Adrenal gland (tissue), 12 donors: Measurements from ENCODE around the gene TLR7. TPM values are rescaled to one million over a fixed set of nuclear protein-coding genes. Genes with fewer than 3 reads are reported as not detected.

Source experiments
- DNase-seq, 7 donors: peaks; one replicate each; pipeline ENCODE4 v3.0.0-alpha.2; 2019 to 2020
- H3K27ac ChIP-seq, 5 donors: fragments of 200-600 bp; sonication (generic) in 4 of 5; 1 replicate in 3 of 5; 2 replicates in 2 of 5; pipeline versions ENCODE4 v1.5.1 to v1.8.0; 2016 to 2020; ENCODE audit warnings: mild to moderate bottlenecking in 1 of 5
- H3K27me3 ChIP-seq: fragments of 200-600 bp; 2 replicates; pipeline ENCODE4 v1.8.0; 2021
- H3K36me3 ChIP-seq, 2 donors: fragments of 200-600 bp; replicated peaks in 1 of 2; 1 replicate in 1 of 2; 2 replicates in 1 of 2; pipeline versions ENCODE4 v1.5.1 to v1.8.0; 2018 to 2022
- H3K4me1 ChIP-seq, 2 donors: fragments of 200-600 bp; replicated peaks in 1 of 2; 1 replicate in 1 of 2; 2 replicates in 1 of 2; pipeline versions ENCODE4 v1.5.1 to v1.8.0; 2018 to 2021
- H3K4me3 ChIP-seq, 4 donors: fragments of 200-600 bp; sonication (generic) in 3 of 4; one replicate each; pipeline ENCODE4 v1.5.1; 2016 to 2018
- H3K9me3 ChIP-seq, 3 donors: fragments of 200-600 bp; sonication (generic) in 1 of 3; replicated peaks in 1 of 3; 1 replicate in 2 of 3; 2 replicates in 1 of 3; pipeline versions ENCODE4 v1.5.1 to v1.8.0; 2016 to 2021
- CTCF ChIP-seq, 6 experiments: fragments of 450-650 bp in 4 of 6; fragments of 200-600 bp in 2 of 6; sonication (generic) in 1 of 6; IDR thresholded peaks; 1 replicate in 5 of 6; 2 replicates in 1 of 6; pipeline versions ENCODE4 v1.5.1 to v1.8.0; 2016 to 2021; ENCODE audit warnings: antibody characterized with exemption in 6 of 6, mild to moderate bottlenecking in 2 of 6, moderate library complexity in 1 of 6
- POLR2A ChIP-seq, 2 donors: fragments of 450-650 bp; IDR thresholded peaks; one replicate each; pipeline ENCODE4 v1.6.1; 2017; ENCODE audit warnings: antibody characterized with exemption in 2 of 2, mild to moderate bottlenecking in 2 of 2, moderate library complexity in 1 of 2
- WGBS, 4 donors: extraction: QIAGEN DNeasy Blood & Tissue Kit in 2 of 4; methylation state at CpG; one replicate each; pipeline versions ENCODE4 v1.1.5 to v1.1.7; 2013 to 2017; 5-methylcytosine and 5-hydroxymethylcytosine counted together
- intact Hi-C, 2 donors: fragments of 100-400 bp; cut with DNase I; formaldehyde crosslinking; loops; one replicate each; pipeline versions ENCODE4 v1.14.1 to v1.15.0; 2022 to 2023
- polyA plus RNA-seq, 3 donors: library from polyadenylated mRNA; stranded (reverse); fragments of 200-250 nt in 2 of 3; fragments of 350-450 nt in 1 of 3; fragmentation: Illumina TruSeq in 1 of 3; extraction: RNeasy Lipid Tissue Mini Kit (QIAGEN cat#74804) in 1 of 3; gene quantifications; one replicate each; pipeline ENCODE4 v1.2.3, GENCODE V29; 2013 to 2014
- total RNA-seq, 9 donors: library from RNA; depleted of rRNA in 4 of 9; stranded (reverse); fragments of >200 nt in 4 of 9; fragments of 120-200 nt in 1 of 9; fragmentation: NEBNext Ultra II Directional in 1 of 9; extraction: Animal tissue kit (Norgen Biotek cat#: 25700) in 1 of 9; gene quantifications; one replicate each; pipeline versions ENCODE4 v1.1.0 to v1.2.4, GENCODE V29; 2013 to 2023
- donor health status: healthy with polysubstance abuse.
- donor health status: Bipolar disorder and iron deficiency.
- donor health status: DM: yes; HTN: yes; CAD: no.
- donor health status: DM: no; HTN: no; CAD: no.
- donor health status: DM: no; HTN: no; CAD: no.
- donor health status: DM: yes; HTN: yes; CAD: no.

The TLR7 gene
- total and polyA plus RNA-seq, 12 donors, result 0.18 to 4.0 (median 2.2) TPM

DNA sequence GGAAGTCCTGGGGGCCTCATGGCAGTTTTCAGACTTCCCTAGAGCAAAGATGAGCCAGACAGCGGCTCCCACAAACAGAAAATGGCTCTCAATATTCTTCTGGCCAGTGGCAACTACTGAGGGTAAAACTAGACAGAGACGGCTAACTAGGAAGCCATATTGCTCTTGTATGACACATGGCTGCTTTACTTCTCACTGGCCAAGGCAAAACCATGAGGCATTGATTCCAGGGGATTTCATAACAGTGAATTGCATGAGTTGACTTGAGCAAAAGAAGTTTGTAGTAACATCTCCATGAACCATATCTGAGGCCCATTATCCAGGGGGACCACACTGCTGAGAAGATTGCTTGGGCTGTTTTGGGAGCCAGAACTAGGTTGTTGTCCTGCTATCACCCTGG is 25.8 kb downstream of the TLR7 start:
- TF ChIP-seq CTCF (IDR thresholded peaks at IDR 0.05) (no peak), POLR2A (IDR thresholded peaks at IDR 0.05) (no peak)
- H3K36me3 ChIP-seq, result no peaks in the 10 kb centered on the region
- H3K4me3 ChIP-seq, result no peak overlapping the region
- H3K9me3 ChIP-seq, result no peaks in the 10 kb centered on the region
- 67 to 92% (median 74%) methylated on average over 2 of the region's 2 CpGs for WGBS, 4 donors
- H3K27me3 ChIP-seq, result peaks cover 8% of the 10 kb centered on the region
- DNase-seq, result no peak
- H3K4me1 ChIP-seq, result no peaks in the 10 kb centered on the region
- intact Hi-C loops, result loop anchor here in 1 of 2 donors (10.0 kb wide), 1 partner anchor 68 kb away; no protein-coding TSS in a partner anchor
- H3K27ac ChIP-seq, result no peak overlapping the region

DNA sequence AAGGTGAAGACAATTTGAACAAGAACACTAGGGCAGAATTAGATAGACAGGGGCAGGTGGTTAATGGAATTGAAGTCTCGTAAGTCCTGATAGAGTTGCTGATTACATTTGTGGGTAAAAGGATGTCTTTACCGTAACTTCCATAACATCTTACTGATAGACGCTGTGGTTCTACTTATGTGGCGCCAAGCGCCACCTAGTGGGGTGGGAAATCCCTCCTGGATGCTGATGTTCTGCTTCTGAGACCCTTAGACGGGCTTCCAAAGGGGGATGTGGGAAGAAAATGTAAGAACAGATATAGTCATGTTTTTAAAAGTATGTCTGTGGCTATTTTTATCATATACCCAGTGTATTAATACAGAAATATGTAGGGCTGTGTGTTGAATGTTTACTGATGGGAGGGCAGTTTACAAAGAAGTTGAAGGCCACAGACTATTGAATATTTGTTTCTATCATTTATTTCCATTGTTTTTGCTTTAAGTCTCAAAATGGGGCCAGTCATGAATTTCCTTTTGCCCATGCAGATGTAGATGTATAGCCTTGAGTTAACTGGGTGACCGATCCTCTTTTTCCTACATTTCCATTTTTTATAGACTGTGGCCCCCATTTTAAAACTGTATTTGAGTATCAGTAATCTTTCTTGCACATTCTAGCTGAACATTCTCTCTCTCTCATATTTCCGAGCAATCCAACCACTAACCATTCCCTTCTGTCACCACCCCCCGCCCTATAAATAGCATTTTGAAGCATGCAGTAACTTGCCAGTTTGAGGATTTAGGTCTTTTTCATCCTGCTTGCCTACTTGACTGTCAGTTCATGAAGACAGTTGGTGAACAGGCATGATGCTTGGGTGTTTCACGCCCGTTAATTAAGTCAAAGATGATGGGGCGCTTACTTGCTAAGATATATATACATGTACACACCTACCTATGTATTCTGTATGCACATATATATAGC is 27.5 kb downstream of the TLR7 start:
- H3K27me3 ChIP-seq, result peaks cover 17% of the 10 kb centered on the region
- WGBS, 4 donors, result 47 to 52% (median 50%) methylated on average over 10 to 12 of the region's 12 CpGs
- H3K9me3 ChIP-seq, result no peaks in the 10 kb centered on the region
- TF ChIP-seq POLR2A (IDR thresholded peaks at IDR 0.05) (no peak), CTCF (IDR thresholded peaks at IDR 0.05) (peak in 5 of 6 experiments; percentile 30 to 66 (median 50))
- no peak overlapping the region for H3K4me3 ChIP-seq
- DNase-seq, result peak in 5 of 7 donors; percentile 17 to 61 (median 29)
- no peaks in the 10 kb centered on the region for H3K4me1 ChIP-seq
- H3K36me3 ChIP-seq, result no peaks in the 10 kb centered on the region
- intact Hi-C loops, result loop anchor here in 1 of 2 donors (10.0 kb wide), 1 partner anchor 70 kb away; no protein-coding TSS in a partner anchor
- H3K27ac ChIP-seq, result no peak overlapping the region

DNA sequence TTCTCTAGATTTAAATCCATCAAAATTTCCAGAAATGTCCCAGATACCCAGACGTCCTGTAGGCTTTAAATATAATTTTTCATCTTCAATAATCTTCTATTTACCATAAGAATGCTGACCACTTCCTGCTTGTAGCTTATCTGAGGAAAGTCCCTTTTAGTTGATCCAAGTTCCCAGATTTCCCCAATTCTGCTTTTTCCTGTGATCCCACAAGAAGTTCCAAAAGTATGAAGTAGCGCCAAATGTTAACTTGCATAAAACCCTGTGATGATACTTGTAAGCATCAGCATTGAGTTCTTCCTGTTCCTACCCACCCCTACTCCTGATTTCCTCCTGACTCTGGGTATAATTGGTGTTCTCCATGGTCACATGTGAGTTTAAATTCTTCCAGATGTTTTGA is 29.0 kb downstream of the TLR7 start:
- Histone ChIP-seq H3K27ac (no peak overlapping the region), H3K27me3 (peaks cover 22% of the 10 kb centered on the region), H3K9me3 (no peaks in the 10 kb centered on the region), H3K4me3 (no peak overlapping the region), H3K36me3 (no peaks in the 10 kb centered on the region), H3K4me1 (no peaks in the 10 kb centered on the region)
- intact Hi-C loops, result loop anchor here in 1 of 2 donors (10.0 kb wide), 1 partner anchor 71 kb away; no protein-coding TSS in a partner anchor
- TF ChIP-seq POLR2A (IDR thresholded peaks at IDR 0.05) (no peak), CTCF (IDR thresholded peaks at IDR 0.05) (no peak)
- WGBS, 4 donors, result 15 to 51% (median 40%) methylated on average over 2 of the region's 2 CpGs
- DNase-seq, result no peak

DNA sequence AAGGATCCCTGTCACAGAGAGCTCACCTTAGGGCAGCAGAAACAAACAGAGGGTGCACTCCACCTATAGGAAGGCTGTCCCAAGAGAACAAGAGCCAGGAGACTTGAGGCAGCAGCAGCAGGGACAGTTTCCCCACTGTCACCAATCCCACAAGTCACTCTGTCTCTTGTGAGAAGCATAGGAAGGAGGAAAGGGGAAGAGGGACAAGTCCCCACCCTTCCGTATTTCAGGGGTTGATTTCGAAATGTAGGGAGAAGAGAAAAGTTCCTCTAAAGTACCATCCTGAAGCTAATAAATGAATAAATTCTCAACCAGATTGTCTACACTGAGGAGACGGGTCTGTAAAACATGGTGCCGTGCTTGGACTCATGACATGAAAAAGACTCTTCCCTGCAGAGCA is 30.1 kb downstream of the TLR7 start:
- TF ChIP-seq CTCF (IDR thresholded peaks at IDR 0.05) (no peak), POLR2A (IDR thresholded peaks at IDR 0.05) (no peak)
- 66 to 82% (median 70%) methylated on average over 4 of the region's 4 CpGs; no CpG with 5 or more reads in 1 of the 4 donors for WGBS, 4 donors
- Histone ChIP-seq H3K4me1 (no peaks in the 10 kb centered on the region), H3K9me3 (no peaks in the 10 kb centered on the region), H3K4me3 (no peak overlapping the region), H3K27ac (no peak overlapping the region), H3K36me3 (no peaks in the 10 kb centered on the region), H3K27me3 (peaks cover 22% of the 10 kb centered on the region)
- intact Hi-C loops, result loop anchor here in 1 of 2 donors (10.0 kb wide), 1 partner anchor 72 kb away; no protein-coding TSS in a partner anchor
- DNase-seq, result no peak
